HG02885 (cell line): ENCODE data around the gene ZC3H18.

Experiments
- ATAC-seq: cut with Tn5 transposase; IDR thresholded peaks from one replicate; pipeline ENCODE4 v1.9.1; 2021; ENCODE audit warnings: mild to moderate bottlenecking; ENCODE audit not compliant: unreplicated experiment, poor library complexity

The ZC3H18 gene

DNA sequence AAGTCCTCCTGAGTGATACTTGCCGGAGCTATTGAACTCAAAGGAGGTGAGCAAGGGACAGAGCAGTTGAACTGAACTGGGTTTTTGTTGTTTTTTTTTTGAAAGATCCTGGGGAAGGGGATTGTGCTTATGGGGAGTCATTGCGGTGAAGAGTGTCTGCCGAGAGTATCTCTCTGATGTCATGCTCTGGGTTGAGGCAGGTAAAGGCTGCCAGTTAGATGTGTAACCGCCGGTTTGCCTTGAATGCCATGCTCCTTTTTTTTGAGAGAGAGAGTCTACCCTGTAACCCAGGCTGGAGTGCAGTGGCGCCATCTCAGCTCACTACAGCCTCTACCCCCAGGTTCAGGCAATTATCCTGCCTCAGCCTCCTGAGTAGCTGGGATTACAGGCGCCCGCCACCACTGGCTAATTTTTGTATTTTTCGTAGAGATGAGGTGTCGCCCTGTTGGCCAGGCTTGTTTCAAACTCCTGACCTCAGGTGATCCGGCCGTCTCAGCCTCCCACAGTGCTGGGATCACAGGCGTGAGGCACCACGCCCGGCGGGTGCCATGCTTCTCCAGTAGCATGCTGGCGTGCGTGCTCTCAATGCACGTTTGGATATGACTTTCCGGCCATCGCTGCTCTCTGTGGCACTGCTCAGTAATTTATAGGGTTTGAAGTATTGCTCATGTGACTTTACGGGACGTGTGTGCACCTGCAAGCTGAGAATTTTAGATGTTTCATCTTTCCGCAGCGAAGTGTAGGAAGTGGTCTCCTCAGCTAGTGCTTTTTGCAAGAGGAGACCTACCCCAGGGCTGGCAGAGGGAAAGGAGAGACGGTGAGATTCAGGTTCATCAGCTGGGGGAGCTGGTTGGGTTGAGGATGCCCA is 8.5 kb downstream of the ZC3H18 start:
- no peak for ATAC-seq

DNA sequence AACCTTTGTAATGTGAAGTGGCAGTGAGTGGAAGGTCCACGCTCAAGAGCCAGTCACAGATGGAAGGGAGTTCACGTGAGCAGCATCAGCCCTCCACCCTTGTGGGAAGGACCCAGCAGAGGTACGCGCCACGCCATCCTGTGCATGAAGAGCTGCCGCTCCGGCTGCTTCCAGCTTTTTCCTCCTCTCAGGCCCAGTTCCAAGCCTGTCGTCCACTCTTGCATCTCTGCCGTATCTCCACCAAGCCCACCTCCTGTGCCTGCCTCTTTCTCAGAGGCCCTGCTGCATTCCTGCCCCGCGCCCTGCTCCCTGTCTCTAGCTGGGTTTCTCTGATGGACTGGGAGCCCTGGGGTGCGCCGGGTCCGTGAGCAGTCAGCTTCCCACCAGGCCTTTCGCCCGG is 10.2 kb downstream of the ZC3H18 start:
- ATAC-seq: no peak

DNA sequence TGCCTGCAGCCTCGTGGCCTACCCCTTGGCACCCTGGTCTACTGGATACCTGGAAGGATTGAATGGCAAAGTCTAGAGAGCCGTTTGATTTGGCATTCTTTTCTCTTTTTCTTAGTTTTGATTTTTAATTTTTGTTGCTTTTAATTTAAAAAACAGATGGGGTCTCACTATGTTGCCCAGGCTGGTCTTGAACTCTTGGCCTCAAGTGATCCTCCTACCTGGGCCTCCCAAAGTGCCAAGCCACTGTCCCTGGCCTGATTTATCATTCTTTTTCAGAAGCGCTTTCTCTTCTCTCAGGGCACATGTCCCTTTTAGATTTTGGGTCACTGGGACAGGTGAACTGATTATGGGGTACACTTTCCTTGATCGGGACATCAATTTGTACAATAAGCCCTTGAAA is 10.8 kb downstream of the ZC3H18 start:
- no peak for ATAC-seq

DNA sequence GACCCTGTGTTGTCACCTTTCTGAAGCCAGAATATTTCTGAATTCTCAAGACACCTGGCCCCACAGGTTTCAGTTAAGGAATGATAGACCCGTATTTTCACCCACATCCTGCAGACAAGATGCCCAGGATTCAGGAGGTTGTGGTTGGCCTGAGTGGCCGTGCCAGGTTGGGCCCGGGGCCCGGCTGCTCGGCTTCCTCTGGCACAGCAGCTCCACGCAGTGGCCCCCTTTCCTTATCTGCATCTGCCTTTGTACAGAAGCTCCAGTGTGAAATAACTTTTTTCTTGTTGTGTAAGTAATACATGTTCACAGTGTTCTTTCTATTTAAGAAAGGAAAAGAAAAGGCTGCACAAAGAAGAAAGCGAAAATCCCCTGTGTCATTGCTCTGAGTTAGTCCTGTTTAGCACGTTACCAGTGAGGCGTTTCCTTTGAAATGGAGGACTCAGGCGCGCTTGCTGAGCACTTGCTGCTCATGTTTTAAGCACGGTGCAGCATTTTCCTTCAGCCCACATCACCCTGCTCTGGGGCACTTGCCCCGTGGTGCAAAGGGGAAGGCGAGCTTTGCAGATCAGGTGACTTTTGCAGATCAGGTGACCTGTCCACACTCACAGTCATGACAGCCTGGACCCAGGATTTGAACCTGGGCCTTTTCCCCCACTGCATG is 12.8 kb downstream of the ZC3H18 start:
- ATAC-seq: no peak

DNA sequence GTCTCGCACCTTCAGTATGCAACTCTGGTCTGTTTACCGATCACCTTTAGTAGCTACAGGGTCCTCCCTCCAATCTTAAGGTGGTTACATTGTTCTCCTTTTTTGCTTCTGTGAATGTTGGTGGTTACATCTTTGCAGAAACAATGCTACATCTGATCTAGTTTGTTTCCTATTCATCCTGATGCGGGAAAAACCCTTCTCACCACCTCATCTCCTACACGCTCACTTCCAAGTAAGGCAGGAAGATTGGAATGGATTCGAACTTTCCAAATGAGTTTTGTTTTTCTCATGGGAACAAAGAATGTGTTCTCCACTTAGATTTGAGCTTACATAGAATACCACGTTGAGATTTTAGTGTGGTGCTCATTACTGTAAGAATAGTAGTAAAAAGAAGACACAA is 14.5 kb downstream of the ZC3H18 start:
- ATAC-seq: no peak

DNA sequence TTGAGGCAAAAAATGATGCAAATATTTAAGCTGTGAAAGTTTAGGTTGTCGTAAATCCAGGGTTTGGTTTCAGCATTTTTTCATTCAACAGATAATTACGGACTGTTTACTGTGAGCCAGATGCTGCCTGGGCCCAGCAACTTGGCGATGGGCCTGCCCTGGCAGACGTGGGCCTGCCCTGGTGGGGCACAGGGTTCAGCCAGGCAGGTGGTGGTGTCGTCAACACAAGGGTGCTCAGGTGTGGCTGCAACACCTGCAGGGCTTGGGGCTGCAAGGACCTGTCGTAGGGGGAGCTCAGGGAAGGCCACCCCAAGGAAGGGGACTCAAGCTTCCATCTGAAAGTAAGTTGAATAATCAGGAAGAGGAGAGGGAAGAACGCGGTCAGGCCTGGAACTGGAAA is 15.1 kb downstream of the ZC3H18 start:
- ATAC-seq: no peak

DNA sequence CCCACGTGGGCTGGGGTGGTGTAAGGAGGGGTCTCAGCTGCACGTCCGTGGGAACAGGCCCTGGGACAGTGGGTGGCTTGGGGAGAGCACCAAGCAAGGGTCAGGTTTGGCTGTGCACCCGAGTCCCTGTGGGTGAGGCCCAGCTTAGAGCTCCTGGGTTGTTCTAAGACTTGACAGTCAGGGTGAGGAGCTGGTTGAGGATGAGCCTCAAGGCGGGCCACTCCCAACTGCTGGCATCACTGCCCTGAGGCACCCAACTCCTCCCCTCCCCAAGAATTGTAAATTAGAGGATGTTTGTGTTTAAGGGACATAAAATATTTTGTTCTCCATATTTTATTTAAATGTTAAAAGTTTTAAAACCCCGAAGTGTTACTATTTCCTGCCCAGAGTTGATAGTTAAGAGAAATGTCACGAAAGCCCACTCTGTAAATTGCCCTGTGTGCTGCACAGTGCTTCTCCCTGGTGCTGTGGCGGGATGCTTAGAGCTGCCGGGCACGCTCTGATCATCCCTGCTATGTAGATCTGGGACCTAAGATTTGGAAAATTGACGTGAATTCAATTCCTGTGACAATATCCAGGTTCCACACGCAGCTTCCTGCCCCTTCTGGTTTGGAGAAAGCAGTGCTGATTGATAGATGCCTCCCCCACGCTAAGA is 15.9 kb downstream of the ZC3H18 start:
- no peak for ATAC-seq

DNA sequence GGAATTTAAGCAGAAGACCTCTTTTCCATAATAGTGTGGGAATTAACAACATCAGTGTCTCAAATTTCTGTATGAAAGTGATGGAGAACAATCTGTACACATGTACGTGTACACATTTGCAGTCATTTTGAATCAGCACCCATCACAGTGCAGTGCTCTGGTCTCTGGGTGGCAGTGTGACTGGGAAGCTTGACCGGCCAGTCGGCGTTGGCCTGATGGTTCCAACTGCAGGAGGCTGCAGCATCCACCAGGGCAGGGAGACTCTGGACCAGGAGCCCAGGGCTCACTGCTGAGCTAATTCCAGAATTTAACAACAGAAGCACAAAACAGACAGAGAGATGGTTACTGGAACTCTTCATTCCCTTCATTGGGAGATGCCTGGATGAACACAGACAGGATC is 17.9 kb downstream of the ZC3H18 start:
- ATAC-seq: no peak

DNA sequence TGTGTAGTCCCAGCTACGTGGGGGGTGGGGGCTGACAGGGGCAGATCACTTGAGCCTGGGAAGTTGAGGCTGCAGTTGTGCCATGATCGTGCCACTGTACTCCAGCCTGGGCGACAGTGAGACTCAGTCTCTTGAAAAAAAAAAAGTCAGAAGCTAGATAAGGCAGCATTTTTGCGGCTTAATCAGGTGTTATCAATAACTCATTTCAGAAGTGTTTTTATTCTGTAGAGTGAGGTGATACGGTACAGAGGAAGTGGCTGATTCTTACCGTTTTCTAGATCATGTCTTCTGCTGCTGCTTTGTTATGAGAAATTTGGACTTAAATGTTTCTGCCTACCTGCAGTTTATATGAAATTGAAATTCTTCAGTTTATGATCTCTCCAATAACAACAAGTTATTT is 18.6 kb downstream of the ZC3H18 start:
- no peak for ATAC-seq

DNA sequence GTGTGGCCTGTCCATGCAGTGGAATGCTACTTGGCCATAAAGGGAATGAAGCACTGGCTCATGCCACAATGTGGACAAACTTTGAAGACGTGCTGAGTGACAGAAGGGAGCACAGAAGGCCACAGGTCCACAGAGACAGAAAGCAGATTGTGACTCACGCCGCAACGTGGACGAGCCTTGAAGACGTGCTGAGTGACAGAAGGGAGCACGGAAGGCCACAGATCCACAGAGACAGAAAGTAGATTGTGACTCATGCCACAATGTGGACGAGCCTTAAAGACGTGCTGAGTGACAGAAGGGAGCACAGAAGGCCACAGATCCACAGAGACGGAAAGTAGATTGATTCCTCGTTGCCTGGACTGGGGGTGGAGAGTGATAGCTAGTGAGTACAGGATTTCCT is 19.2 kb downstream of the ZC3H18 start:
- no peak for ATAC-seq

DNA sequence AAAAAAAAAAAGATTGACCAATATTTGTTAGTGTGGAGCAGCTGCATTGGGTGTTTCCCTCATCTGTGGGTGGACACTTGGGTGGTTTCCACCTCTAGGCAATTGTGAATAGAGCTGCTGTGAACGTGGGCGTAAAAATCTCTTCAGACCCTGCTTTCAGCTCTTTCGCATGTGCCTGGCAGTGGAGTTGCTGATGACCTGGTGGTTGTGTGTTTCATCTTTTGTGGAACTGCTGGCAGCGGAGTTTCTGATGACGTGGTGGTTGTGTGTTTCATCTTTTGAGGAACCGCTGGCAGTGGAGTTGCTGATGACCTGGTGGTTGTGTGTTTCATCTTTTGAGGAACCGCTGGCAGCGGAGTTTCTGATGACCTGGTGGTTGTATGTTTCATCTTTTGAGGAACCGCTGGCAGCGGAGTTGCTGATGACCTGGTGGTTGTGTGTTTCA is 21.4 kb downstream of the ZC3H18 start:
- no peak for ATAC-seq

DNA sequence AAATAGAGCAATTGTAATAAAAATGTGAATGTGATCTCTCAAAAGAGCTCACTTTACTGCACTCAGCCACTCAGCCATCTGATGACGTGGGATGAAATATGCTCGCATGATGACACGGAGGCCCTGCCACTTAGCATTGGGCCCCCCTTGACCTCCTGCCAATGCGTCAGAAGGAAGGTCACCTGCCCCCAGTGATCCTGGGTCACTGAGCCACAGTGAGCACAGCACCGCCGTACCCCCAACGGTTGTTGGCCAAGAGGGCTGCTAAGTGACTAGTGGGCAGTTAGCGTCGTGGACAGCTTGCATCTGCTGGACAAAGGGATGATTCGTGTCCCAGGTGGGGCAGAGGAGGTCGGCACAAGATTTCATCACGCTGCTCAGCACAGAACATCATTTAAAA is 22.9 kb downstream of the ZC3H18 start:
- no peak for ATAC-seq

DNA sequence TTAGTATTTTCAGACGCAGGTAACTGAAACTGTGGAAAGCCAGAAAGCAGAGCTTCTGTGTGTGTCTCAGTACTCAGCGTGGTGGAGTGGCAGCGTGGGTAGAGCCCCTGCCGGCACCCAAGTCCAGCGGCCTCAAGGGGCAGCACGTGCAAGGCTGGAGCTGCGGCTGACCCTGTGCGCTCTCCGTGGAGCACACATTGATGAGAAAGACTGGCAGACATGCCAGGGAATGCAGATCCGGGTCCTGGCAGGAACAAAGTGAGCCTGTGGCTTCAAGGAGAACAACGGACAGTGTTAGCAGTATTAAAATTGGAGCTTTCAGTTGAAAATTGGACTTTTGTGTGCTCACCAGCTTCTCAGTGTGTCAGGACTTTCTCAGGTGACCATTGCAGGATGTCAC is 23.3 kb downstream of the ZC3H18 start:
- no peak for ATAC-seq

DNA sequence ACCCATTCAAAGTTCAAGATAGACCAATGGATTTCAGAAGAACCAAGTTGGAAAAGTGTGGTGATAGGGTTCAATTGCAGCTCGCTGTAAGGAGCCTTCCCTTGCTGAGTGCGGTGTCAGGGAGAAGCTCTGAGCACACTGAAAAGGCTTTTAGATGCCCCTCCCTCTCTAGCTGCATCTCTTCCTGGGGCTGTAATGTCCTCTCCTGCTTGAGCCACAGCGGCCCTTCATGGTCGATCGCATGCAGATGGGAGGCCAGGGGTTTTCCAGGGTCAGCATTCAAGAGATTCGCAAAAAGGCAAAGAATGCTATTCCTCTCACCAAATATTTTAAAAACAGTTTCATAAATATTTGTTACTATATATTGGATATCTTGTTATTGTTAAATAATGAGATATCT is 23.7 kb downstream of the ZC3H18 start:
- no peak for ATAC-seq

DNA sequence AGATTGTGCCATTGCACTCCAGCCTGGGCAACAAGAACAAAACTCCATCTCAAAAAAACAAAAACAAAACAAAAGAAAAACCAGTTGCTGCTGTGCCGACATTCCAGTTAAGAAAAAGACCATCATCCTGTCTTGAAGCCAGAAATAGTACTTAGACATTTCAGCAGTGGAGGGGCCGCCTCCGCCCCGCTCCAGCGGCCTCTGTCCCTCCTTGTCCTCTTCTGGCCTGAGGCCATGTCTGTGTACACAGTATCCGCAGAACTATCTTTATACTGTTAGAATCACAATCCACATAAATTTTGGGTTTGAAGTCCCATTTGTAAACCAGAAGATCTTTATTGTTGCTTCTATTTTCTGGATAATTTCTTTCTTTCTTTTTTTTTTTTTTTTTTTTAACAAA is 24.9 kb downstream of the ZC3H18 start:
- ATAC-seq: no peak

DNA sequence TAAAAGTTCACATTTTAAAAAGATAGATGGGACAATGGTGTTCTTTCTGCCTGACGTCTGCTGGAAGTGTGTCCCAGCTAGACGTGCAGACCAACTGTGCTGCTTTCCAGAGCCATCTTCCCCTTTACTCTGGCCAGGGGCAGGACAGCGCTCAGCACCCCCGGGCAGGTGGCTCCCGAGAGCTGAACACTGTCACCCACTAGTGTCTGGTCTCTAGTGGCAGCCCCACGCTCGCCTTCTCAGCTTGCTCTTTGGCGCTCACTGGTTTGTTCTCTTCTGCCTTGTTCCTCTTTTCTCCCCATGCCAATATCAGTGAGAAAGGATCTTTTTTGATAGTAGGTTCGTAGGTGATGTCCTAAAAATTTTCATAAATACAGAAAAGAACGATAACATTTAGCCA is 25.7 kb downstream of the ZC3H18 start:
- ATAC-seq: no peak

DNA sequence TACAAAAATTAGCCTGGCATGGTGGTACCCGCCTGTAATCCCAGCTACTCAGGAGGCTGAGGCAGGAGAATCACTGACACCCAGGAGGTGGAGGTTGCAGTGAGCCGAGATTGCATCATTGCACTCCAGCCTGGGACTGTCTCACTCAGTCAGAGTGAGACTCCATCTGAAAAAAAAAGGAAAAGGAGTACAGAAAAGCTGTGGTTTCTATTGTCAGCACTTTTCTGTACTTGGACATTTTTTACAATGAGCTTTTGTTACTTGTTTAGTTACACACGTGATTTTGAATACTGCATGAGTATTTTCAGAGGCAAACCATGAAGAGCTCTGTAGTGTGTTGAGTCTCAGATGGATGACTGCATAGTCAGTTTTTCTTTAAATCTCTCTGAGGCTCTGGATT is 26.3 kb downstream of the ZC3H18 start:
- ATAC-seq: no peak

DNA sequence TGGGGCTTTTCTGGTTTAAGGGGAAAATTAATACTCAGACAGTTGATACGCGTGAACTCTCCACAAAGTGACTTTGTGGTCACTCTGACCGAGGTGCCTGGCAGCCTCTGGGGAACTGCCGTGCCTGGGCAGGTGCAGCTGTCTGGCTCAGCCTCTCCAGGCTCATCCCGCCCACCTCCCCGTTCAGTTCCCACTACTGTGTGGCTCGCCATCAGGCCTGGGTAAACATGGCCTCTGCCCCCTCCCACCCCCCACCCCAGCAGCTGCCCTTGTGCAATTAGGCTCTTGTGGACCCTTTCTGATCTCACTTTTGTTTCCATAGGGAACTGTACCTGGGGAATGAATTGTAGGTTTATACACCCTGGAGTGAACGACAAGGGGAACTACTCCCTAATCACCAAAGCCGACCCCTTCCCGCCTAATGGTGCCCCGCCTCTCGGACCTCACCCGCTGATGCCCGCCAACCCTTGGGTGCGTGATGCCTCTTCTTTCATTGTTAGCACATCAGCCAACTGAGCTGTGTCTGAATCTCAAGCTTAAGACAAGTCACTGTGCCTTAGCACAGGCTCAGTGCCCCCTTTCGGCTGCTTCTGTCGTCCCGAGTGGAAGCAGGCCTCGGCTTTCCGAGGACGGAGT is 27.8 kb downstream of the ZC3H18 start:
- ATAC-seq: no peak

DNA sequence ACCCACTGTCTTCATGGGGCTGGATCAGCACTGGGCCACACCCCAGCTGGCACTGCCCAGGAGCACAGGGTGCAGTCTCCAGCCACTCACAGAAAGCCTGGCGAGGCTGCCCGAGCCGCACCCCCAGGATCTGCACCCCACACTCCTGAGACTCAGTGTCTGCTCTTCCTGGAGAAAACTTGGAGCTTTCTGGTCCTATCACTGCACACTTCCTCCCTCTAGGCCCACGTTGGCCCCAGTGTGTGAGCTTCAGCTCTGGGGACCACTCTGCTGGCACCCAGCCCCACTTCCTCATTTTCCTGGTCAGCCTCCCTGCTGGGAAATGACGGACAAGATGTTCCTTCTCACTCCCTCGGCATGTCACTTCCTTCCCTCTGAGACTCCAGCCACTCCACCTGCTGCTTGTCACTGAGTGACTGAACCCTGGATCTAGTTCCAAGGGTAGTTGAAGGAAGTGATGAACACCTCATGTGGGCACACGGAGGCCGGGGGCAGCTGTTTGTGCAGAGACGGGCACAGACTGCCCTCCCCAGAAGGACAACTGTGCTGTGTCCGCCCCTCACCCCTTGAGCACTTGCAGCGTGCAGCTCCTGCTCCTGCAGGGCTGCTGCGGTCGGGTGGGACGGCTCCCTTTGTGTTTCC is 29.0 kb downstream of the ZC3H18 start:
- no peak for ATAC-seq

DNA sequence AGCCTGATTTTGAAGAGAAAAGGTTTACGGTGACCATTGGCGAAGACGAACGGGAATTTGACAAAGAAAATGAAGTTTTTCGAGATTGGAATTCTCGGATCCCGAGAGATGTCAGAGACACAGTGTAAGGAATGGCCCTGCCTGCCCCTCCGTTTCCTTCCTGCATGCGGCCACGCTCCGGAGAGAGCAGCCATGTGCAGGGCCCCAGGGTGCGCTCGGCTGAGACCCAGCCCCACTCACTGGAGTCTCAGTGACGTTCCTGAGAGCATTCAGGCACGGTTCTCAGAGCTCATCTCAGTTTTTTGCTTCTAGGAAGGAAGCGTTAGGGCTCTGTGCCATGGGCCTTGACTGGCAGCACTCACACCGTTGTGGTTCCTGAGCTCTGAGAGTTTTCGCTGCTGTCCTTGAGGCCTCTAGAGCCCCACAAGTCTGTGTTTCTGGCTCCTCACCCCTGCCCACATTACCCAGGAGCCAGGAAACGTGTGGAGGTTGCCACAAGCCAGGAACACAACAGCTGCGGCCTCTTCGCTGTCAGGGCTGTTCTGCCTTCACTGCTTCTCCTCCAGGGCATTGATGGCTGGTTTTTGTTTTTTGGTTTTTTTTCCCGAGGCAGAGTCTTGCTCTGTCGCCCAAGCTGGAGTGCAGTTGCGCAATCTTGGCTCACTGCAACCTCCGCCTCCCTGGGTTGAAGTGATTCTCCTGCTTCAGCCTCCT is 29.8 kb downstream of the ZC3H18 start:
- no peak for ATAC-seq
